ENCODE data around the gene CCDC12.

DNA sequence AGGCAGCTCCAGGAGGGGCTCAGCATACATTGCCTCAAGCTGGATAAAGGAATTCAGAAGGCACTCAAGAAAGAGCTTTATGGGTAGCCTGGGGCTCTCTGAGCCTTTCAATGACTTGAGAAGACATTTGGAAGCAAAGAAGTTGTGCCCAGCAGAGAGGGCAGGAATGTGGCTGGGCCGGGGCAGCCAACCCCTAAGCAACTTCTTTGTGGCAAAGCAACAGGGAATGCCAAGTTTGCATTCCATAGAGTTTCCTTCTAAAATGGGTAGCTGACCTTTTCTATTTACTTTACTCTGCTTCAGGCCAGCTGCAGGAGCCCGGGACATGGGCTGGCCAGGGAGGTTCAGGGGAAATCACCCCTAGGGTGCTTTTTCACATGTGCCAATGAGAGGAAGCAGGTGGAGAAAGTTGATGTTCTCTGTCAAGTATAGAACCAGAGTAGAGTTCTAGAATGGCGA lies 45.6 kb downstream of the CCDC12 start:
- TF ChIP-seq ZC3H10 (CRISPR knock-in tag; IDR thresholded peaks at IDR 0.05), result no peak
- TF ChIP-seq, protein P1, sequence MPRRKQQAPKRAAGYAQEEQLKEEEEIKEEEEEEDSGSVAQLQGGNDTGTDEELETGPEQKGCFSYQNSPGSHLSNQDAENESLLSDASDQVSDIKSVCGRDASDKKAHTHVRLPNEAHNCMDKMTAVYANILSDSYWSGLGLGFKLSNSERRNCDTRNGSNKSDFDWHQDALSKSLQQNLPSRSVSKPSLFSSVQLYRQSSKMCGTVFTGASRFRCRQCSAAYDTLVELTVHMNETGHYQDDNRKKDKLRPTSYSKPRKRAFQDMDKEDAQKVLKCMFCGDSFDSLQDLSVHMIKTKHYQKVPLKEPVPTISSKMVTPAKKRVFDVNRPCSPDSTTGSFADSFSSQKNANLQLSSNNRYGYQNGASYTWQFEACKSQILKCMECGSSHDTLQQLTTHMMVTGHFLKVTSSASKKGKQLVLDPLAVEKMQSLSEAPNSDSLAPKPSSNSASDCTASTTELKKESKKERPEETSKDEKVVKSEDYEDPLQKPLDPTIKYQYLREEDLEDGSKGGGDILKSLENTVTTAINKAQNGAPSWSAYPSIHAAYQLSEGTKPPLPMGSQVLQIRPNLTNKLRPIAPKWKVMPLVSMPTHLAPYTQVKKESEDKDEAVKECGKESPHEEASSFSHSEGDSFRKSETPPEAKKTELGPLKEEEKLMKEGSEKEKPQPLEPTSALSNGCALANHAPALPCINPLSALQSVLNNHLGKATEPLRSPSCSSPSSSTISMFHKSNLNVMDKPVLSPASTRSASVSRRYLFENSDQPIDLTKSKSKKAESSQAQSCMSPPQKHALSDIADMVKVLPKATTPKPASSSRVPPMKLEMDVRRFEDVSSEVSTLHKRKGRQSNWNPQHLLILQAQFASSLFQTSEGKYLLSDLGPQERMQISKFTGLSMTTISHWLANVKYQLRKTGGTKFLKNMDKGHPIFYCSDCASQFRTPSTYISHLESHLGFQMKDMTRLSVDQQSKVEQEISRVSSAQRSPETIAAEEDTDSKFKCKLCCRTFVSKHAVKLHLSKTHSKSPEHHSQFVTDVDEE (CRISPR knock-in tag; IDR thresholded peaks at IDR 0.05), result no peak
- TF ChIP-seq, protein P2, sequence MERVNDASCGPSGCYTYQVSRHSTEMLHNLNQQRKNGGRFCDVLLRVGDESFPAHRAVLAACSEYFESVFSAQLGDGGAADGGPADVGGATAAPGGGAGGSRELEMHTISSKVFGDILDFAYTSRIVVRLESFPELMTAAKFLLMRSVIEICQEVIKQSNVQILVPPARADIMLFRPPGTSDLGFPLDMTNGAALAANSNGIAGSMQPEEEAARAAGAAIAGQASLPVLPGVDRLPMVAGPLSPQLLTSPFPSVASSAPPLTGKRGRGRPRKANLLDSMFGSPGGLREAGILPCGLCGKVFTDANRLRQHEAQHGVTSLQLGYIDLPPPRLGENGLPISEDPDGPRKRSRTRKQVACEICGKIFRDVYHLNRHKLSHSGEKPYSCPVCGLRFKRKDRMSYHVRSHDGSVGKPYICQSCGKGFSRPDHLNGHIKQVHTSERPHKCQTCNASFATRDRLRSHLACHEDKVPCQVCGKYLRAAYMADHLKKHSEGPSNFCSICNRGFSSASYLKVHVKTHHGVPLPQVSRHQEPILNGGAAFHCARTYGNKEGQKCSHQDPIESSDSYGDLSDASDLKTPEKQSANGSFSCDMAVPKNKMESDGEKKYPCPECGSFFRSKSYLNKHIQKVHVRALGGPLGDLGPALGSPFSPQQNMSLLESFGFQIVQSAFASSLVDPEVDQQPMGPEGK (CRISPR knock-in tag; IDR thresholded peaks at IDR 0.05; ENCODE audit: borderline replicate concordance), result no peak
- no peak for TF ChIP-seq BACH2 (CRISPR knock-in tag; IDR thresholded peaks at IDR 0.05; ENCODE audit: borderline replicate concordance)
- TF ChIP-seq GLIS3 (CRISPR knock-in tag; IDR thresholded peaks at IDR 0.05), result no peak
- no peak for TF ChIP-seq ARNTL (CRISPR knock-in tag; IDR thresholded peaks at IDR 0.05; ENCODE audit: borderline replicate concordance, low read depth)
- no peak for TF ChIP-seq ZFP30 (CRISPR knock-in tag; IDR thresholded peaks at IDR 0.05)
- TF ChIP-seq ISL1 (CRISPR knock-in tag; IDR thresholded peaks at IDR 0.05), result no peak
- TF ChIP-seq ZFP3 (CRISPR knock-in tag; IDR thresholded peaks at IDR 0.05), result no peak
- no peak for TF ChIP-seq OSR1 (CRISPR knock-in tag; IDR thresholded peaks at IDR 0.05)
- TF ChIP-seq ZNF70 (CRISPR knock-in tag; IDR thresholded peaks at IDR 0.05), result no peak
- TF ChIP-seq, protein P3, sequence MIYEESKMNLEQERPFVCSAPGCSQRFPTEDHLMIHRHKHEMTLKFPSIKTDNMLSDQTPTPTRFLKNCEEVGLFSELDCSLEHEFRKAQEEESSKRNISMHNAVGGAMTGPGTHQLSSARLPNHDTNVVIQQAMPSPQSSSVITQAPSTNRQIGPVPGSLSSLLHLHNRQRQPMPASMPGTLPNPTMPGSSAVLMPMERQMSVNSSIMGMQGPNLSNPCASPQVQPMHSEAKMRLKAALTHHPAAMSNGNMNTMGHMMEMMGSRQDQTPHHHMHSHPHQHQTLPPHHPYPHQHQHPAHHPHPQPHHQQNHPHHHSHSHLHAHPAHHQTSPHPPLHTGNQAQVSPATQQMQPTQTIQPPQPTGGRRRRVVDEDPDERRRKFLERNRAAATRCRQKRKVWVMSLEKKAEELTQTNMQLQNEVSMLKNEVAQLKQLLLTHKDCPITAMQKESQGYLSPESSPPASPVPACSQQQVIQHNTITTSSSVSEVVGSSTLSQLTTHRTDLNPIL (CRISPR knock-in tag; IDR thresholded peaks at IDR 0.05; ENCODE audit: low read depth), result no peak
- TF ChIP-seq ESRRG (CRISPR knock-in tag; IDR thresholded peaks at IDR 0.05), result no peak
- TF ChIP-seq CSDC2 (CRISPR knock-in tag; IDR thresholded peaks at IDR 0.05), result no peak

Measured in SK-N-SH treated with all-trans-retinoic acid at 6 μM for 48 hours (cell line).